ENCODE results near the gene SLC25A18.
A peak's percentile ranks its signal among the peaks of the same experiment; 100 is the strongest.

DNA sequence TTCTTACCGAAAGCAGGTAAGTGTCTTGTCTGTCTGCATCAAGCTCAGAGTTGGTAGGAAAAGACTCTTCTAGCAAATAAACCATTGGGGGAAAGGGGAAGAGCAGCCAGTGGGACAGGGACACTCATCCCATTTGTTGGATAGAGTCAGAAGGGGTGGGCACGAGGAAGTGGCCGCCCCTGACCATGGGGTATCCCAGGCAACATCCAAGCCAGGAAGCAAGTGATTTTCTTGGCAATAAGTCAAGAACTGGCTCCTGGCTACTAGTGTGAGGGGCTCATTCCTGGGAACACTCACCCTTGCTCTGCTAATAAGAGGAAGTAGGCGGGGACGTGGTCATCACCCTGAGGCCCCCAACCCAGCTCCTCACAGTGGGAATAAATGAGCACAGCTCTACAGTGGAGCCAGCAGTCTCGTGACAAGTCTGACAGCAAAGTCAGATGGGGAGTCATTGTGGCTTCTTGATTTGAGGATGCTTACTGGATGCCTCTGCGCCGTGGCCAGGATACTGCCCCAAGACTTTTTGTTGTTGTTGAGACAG lies 6.7 kb downstream of the SLC25A18 start:
- TF ChIP-seq, protein P1, sequence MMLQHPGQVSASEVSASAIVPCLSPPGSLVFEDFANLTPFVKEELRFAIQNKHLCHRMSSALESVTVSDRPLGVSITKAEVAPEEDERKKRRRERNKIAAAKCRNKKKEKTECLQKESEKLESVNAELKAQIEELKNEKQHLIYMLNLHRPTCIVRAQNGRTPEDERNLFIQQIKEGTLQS (IDR thresholded peaks at IDR 0.05): no peak
- TF ChIP-seq, protein P2, sequence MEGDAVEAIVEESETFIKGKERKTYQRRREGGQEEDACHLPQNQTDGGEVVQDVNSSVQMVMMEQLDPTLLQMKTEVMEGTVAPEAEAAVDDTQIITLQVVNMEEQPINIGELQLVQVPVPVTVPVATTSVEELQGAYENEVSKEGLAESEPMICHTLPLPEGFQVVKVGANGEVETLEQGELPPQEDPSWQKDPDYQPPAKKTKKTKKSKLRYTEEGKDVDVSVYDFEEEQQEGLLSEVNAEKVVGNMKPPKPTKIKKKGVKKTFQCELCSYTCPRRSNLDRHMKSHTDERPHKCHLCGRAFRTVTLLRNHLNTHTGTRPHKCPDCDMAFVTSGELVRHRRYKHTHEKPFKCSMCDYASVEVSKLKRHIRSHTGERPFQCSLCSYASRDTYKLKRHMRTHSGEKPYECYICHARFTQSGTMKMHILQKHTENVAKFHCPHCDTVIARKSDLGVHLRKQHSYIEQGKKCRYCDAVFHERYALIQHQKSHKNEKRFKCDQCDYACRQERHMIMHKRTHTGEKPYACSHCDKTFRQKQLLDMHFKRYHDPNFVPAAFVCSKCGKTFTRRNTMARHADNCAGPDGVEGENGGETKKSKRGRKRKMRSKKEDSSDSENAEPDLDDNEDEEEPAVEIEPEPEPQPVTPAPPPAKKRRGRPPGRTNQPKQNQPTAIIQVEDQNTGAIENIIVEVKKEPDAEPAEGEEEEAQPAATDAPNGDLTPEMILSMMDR (IDR thresholded peaks at IDR 0.05; ENCODE audit: low read depth, low read length, missing input control): no peak
- TF ChIP-seq JUND (IDR thresholded peaks at IDR 0.05) (no peak), RXRA (IDR thresholded peaks at IDR 0.05) (no peak), HNF4G (IDR thresholded peaks at IDR 0.05) (no peak), RAD21 (IDR thresholded peaks at IDR 0.05) (no peak)
- TF ChIP-seq, protein P3, sequence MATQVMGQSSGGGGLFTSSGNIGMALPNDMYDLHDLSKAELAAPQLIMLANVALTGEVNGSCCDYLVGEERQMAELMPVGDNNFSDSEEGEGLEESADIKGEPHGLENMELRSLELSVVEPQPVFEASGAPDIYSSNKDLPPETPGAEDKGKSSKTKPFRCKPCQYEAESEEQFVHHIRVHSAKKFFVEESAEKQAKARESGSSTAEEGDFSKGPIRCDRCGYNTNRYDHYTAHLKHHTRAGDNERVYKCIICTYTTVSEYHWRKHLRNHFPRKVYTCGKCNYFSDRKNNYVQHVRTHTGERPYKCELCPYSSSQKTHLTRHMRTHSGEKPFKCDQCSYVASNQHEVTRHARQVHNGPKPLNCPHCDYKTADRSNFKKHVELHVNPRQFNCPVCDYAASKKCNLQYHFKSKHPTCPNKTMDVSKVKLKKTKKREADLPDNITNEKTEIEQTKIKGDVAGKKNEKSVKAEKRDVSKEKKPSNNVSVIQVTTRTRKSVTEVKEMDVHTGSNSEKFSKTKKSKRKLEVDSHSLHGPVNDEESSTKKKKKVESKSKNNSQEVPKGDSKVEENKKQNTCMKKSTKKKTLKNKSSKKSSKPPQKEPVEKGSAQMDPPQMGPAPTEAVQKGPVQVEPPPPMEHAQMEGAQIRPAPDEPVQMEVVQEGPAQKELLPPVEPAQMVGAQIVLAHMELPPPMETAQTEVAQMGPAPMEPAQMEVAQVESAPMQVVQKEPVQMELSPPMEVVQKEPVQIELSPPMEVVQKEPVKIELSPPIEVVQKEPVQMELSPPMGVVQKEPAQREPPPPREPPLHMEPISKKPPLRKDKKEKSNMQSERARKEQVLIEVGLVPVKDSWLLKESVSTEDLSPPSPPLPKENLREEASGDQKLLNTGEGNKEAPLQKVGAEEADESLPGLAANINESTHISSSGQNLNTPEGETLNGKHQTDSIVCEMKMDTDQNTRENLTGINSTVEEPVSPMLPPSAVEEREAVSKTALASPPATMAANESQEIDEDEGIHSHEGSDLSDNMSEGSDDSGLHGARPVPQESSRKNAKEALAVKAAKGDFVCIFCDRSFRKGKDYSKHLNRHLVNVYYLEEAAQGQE (IDR thresholded peaks at IDR 0.05): peak; percentile 2
